ENCODE data around the gene MSX1. TPM values are rescaled to one million over a fixed set of nuclear protein-coding genes. Genes with fewer than 3 reads are reported as not detected.

The MSX1 gene
- total RNA-seq, 1 donor from 2014 or later = 2.5 TPM

GRCh38 chr4:4875611-4876010 lies 16.1 kb downstream of the MSX1 start:
- Histone ChIP-seq H3K9me3 (no peaks in the 10 kb centered on the region), H3K4me1 (no peaks in the 10 kb centered on the region), H3K4me3 (no peak overlapping the region), H3K27ac (no peak overlapping the region), H3K27me3 (peaks cover 74% of the 10 kb centered on the region), H3K36me3 (no peaks in the 10 kb centered on the region)
- no peak for TF ChIP-seq CTCF (IDR thresholded peaks at IDR 0.05)
- DNase-seq (no peak), ATAC-seq (no peak)
- intact Hi-C loops (cut with DNase I) = no loop called here

- no peak for TF ChIP-seq CTCF (IDR thresholded peaks at IDR 0.05)
- Histone ChIP-seq H3K27me3 (peaks cover 65% of the 10 kb centered on the region), H3K4me3 (no peak overlapping the region), H3K4me1 (no peaks in the 10 kb centered on the region), H3K27ac (no peak overlapping the region), H3K36me3 (no peaks in the 10 kb centered on the region), H3K9me3 (no peaks in the 10 kb centered on the region)
- DNase-seq (no peak), ATAC-seq (no peak)
- intact Hi-C loops (cut with DNase I) = no loop called here
Measured at GRCh38 chr4:4876945-4877661, 17.6 kb downstream of the MSX1 start.

- ATAC-seq (no peak), DNase-seq (no peak)
- Histone ChIP-seq H3K4me1 (no peaks in the 10 kb centered on the region), H3K9me3 (no peaks in the 10 kb centered on the region), H3K4me3 (no peak overlapping the region), H3K27ac (no peak overlapping the region), H3K27me3 (peaks cover 31% of the 10 kb centered on the region), H3K36me3 (no peaks in the 10 kb centered on the region)
- TF ChIP-seq CTCF (IDR thresholded peaks at IDR 0.05) = peak; percentile 24
- intact Hi-C loops (cut with DNase I) = no loop called here
Measured at GRCh38 chr4:4880492-4880891, 21.0 kb downstream of the MSX1 start.

- peaks cover 31% of the 10 kb centered on the region for H3K27me3 ChIP-seq
- H3K9me3 ChIP-seq = no peaks in the 10 kb centered on the region
- DNase-seq (no peak), ATAC-seq (no peak)
- TF ChIP-seq CTCF (IDR thresholded peaks at IDR 0.05) = no peak
- no peaks in the 10 kb centered on the region for H3K36me3 ChIP-seq
- H3K4me3 ChIP-seq = no peak overlapping the region
- no peak overlapping the region for H3K27ac ChIP-seq
- H3K4me1 ChIP-seq = no peaks in the 10 kb centered on the region
- intact Hi-C loops (cut with DNase I) = no loop called here
Measured at GRCh38 chr4:4881432-4881831, 22.0 kb downstream of the MSX1 start.

- intact Hi-C loops (cut with DNase I) = no loop called here
- Histone ChIP-seq H3K27me3 (peaks cover 18% of the 10 kb centered on the region), H3K9me3 (no peaks in the 10 kb centered on the region), H3K4me1 (no peaks in the 10 kb centered on the region), H3K27ac (no peak overlapping the region), H3K36me3 (no peaks in the 10 kb centered on the region), H3K4me3 (no peak overlapping the region)
- ATAC-seq = no peak
- no peak for TF ChIP-seq CTCF (IDR thresholded peaks at IDR 0.05)
- DNase-seq = no peak
Measured at GRCh38 chr4:4884611-4885010, 25.1 kb downstream of the MSX1 start.

GRCh38 chr4:4887426-4887825 lies 28.0 kb downstream of the MSX1 start:
- Histone ChIP-seq H3K27me3 (peaks cover 5% of the 10 kb centered on the region), H3K4me1 (no peaks in the 10 kb centered on the region), H3K36me3 (no peaks in the 10 kb centered on the region), H3K9me3 (no peaks in the 10 kb centered on the region), H3K27ac (no peak overlapping the region), H3K4me3 (no peak overlapping the region)
- no peak for TF ChIP-seq CTCF (IDR thresholded peaks at IDR 0.05)
- DNase-seq (no peak), ATAC-seq (no peak)
- intact Hi-C loops (cut with DNase I) = no loop called here

All from upper lobe of right lung (tissue), 1 donor.